Measurements from ENCODE around the gene OR6C70.
"Not testable (repeated sequence)": the region's sequence is repeated elsewhere in the genome, so short reads cannot be mapped to it uniquely, and the experiment has no call there.

OR6C70 gene

GRCh38 chr12:55492078-55492477, 22.1 kb upstream of the OR6C70 start, which contains the start of gene OR6C68:
TSS of gene OR6C68 (plus strand) at chr12:55492378. CDS start at chr12:55492378, 0 bp downstream.
- TF ChIP-seq CTCF (IDR thresholded peaks at IDR 0.05; ENCODE audit: low read depth, low read length) = no peak
- no peak within 1 kb of the TSS for H3K4me3 ChIP-seq (ENCODE audit: low read depth, low read length)

- not testable (repeated sequence) for H3K4me3 ChIP-seq (ENCODE audit: low read depth, low read length)
Measured at GRCh38 chr12:55484284-55484683, 14.3 kb upstream of the OR6C70 start.

GRCh38 chr12:55479136-55479535, 9.2 kb upstream of the OR6C70 start:
- H3K4me3 ChIP-seq (ENCODE audit: low read depth, low read length) = not testable (repeated sequence)

GRCh38 chr12:55472264-55472663, 2.3 kb upstream of the OR6C70 start:
- no peak for TF ChIP-seq CTCF (IDR thresholded peaks at IDR 0.05; ENCODE audit: low read depth, low read length)
- H3K4me3 ChIP-seq (ENCODE audit: low read depth, low read length) = no peak overlapping the region

- H3K4me3 ChIP-seq (ENCODE audit: low read depth, low read length) = no peak overlapping the region
- no peak for TF ChIP-seq CTCF (IDR thresholded peaks at IDR 0.05; ENCODE audit: low read depth, low read length)
Measured at GRCh38 chr12:55469291-55469690, 647 bp downstream of the OR6C70 start.

GRCh38 chr12:55467836-55468235, 2.1 kb downstream of the OR6C70 start:
- TF ChIP-seq CTCF (IDR thresholded peaks at IDR 0.05; ENCODE audit: low read depth, low read length) = no peak
- H3K4me3 ChIP-seq (ENCODE audit: low read depth, low read length) = no peak overlapping the region

- H3K4me3 ChIP-seq (ENCODE audit: low read depth, low read length) = not testable (repeated sequence)
Measured at GRCh38 chr12:55464926-55465325, 5.0 kb downstream of the OR6C70 start.

GRCh38 chr12:55448825-55449224, 21.1 kb downstream of the OR6C70 start:
- H3K4me3 ChIP-seq (ENCODE audit: low read depth, low read length) = no peak overlapping the region
- TF ChIP-seq CTCF (IDR thresholded peaks at IDR 0.05; ENCODE audit: low read depth, low read length) = no peak

GRCh38 chr12:55446326-55446725, 23.6 kb downstream of the OR6C70 start:
- no peak overlapping the region for H3K4me3 ChIP-seq (ENCODE audit: low read depth, low read length)
- TF ChIP-seq CTCF (IDR thresholded peaks at IDR 0.05; ENCODE audit: low read depth, low read length) = no peak

All from WI38 (cell line).